GM12878 (cell line): ENCODE measurements around the gene YTHDF1. TPM values are rescaled to one million over a fixed set of nuclear protein-coding genes. Genes with fewer than 3 reads are reported as not detected.
A peak's percentile ranks its signal among the peaks of the same experiment; 100 is the strongest.

Experiments used
- ATAC-seq: fragments of 200-7000 bp; cut with Tn5 transposase; 3 replicates; pipeline ENCODE4 v1.9.1; 2020; ENCODE audit warnings: mild to moderate bottlenecking, moderate library complexity
- BruUV-seq: library from RNA; stranded (reverse); fragments of 400-500 nt; replicated peaks from 2 replicates; lab custom pipeline; 2021; lab: Mats Ljungman, UMichigan
- CTCF ChIA-PET: fragments of 300-600 bp; sonication (Branson Sonifier 250); formaldehyde crosslinking; extraction: SDS; loops from one replicate; lab custom pipeline; 2021; ENCODE audit warnings: inconsistent platforms; lab: Yijun Ruan, JAX
- POLR2A ChIA-PET: fragments of 350-600 bp; formaldehyde crosslinking; extraction: SDS; loops from one replicate; lab custom pipeline; 2021; ENCODE audit warnings: inconsistent platforms; lab: Charles Lee
- RAD21 ChIA-PET: fragments of 300-600 bp; sonication (Branson Sonifier 250); formaldehyde crosslinking; loops from one replicate; lab custom pipeline; 2023; ENCODE audit warnings: antibody characterized with exemption; ENCODE audit not compliant: unreplicated experiment; lab: Charles Lee
- SMC1A ChIA-PET: fragments of 300-600 bp; sonication (Branson Sonifier 250); formaldehyde crosslinking; loops from one replicate; lab custom pipeline; 2023; ENCODE audit not compliant: unreplicated experiment, uncharacterized antibody; lab: Charles Lee
- DNase-seq: peaks from one replicate; pipeline ENCODE4 v3.0.0-alpha.2; 2011; ENCODE audit warnings: low read depth, low spot score
- FAIRE-seq: peaks from 3 replicates; lab custom pipeline; 2011; peaks lifted over from hg19 to GRCh38; lab: Jason Lieb, UNC
- H2AFZ ChIP-seq: 2 replicates; pipeline ENCODE4 v1.6.0; 2011; ENCODE audit warnings: low read depth, low read length, control low read depth; ENCODE audit not compliant: control insufficient read depth
- H3K27ac ChIP-seq: 2 replicates; pipeline ENCODE4 v1.5.1; 2011; ENCODE audit warnings: control low read depth; ENCODE audit not compliant: control insufficient read depth, insufficient read depth
- H3K27me3 ChIP-seq, 2 experiments: replicated peaks in 1 of 2; 2 replicates each; pipeline versions ENCODE4 v1.6.0 to v1.6.1; 2011; ENCODE audit warnings: low read length in 1 of 2; ENCODE audit not compliant: control insufficient read depth in 2 of 2, insufficient read depth in 2 of 2
- H3K36me3 ChIP-seq, 2 experiments: 2 replicates each; pipeline ENCODE4 v1.5.1; 2011; ENCODE audit warnings: low read length in 1 of 2; ENCODE audit not compliant: control insufficient read depth in 2 of 2, insufficient read depth in 2 of 2
- H3K4me1 ChIP-seq: 2 replicates; pipeline ENCODE4 v1.6.1; 2011; ENCODE audit warnings: mild to moderate bottlenecking, low read length, moderate library complexity, mixed read lengths; ENCODE audit not compliant: control insufficient read depth, insufficient read depth
- H3K4me2 ChIP-seq: 2 replicates; pipeline ENCODE4 v1.6.0; 2011; ENCODE audit warnings: control low read depth; ENCODE audit not compliant: control insufficient read depth, insufficient read depth
- H3K4me3 ChIP-seq: fragments of 200-600 bp; sonication (generic); 2 replicates; pipeline ENCODE4 v1.5.1; 2016
- H3K79me2 ChIP-seq: 2 replicates; pipeline ENCODE4 v1.6.0; 2011; ENCODE audit warnings: low read length; ENCODE audit not compliant: control insufficient read depth, insufficient read depth
- H3K9ac ChIP-seq: 2 replicates; pipeline ENCODE4 v1.8.0; 2011; ENCODE audit warnings: low read length, control low read depth, mixed read lengths; ENCODE audit not compliant: control insufficient read depth, insufficient read depth
- H3K9me3 ChIP-seq: replicated peaks from 3 replicates; pipeline ENCODE4 v1.5.1; 2011; ENCODE audit warnings: mild to moderate bottlenecking, low read length; ENCODE audit not compliant: control insufficient read depth, insufficient read depth
- H4K20me1 ChIP-seq: 2 replicates; pipeline ENCODE4 v1.6.0; 2011; ENCODE audit not compliant: control insufficient read depth, insufficient read depth
- ATF7 ChIP-seq: fragments of 450-650 bp; IDR thresholded peaks from 2 replicates; pipeline ENCODE4 v1.6.1; 2016; ENCODE audit warnings: low read depth, mild to moderate bottlenecking
- BCL11A ChIP-seq: IDR thresholded peaks from 2 replicates; pipeline ENCODE4 v1.6.1; 2011; ENCODE audit warnings: low read depth, low read length
- CHD4 ChIP-seq: fragments of 200-600 bp; sonication (generic); IDR thresholded peaks from 2 replicates; pipeline ENCODE4 v1.6.1; 2016; ENCODE audit warnings: mild to moderate bottlenecking
- HDAC6 ChIP-seq: fragments of 200-600 bp; sonication (generic); IDR thresholded peaks from one replicate; pipeline ENCODE4 v1.8.0; 2017; ENCODE audit warnings: antibody characterized with exemption; ENCODE audit not compliant: unreplicated experiment
- HDGF ChIP-seq: fragments of 450-650 bp; IDR thresholded peaks from 2 replicates; pipeline ENCODE4 v1.6.1; 2016; ENCODE audit warnings: antibody characterized with exemption
- IRF4 ChIP-seq: IDR thresholded peaks from 2 replicates; pipeline ENCODE4 v1.6.1; 2011; ENCODE audit warnings: low read depth, low read length
- MYB ChIP-seq: fragments of 150-350 bp; IDR thresholded peaks from 2 replicates; pipeline ENCODE4 v1.6.1; 2014; ENCODE audit warnings: mild to moderate bottlenecking, low read depth, low read length, borderline replicate concordance
- NKRF ChIP-seq: fragments of 450-650 bp; conservative IDR thresholded peaks from 2 replicates; pipeline ENCODE4 v1.6.1; 2017; ENCODE audit warnings: mild to moderate bottlenecking, moderate library complexity
- RFX5 ChIP-seq: IDR thresholded peaks from 2 replicates; pipeline ENCODE4 v1.6.1; 2011; ENCODE audit warnings: low read depth, low read length, improper control_type of control experiment
- SMAD1 ChIP-seq: fragments of 450-650 bp; IDR thresholded peaks from 2 replicates; pipeline ENCODE4 v1.6.1; 2018; ENCODE audit warnings: mild to moderate bottlenecking, low read depth; ENCODE audit not compliant: partially characterized antibody
- ZNF384 ChIP-seq: IDR thresholded peaks from 2 replicates; pipeline ENCODE4 v1.6.1; 2012; ENCODE audit warnings: low read depth, mild to moderate bottlenecking, low read length, improper control_type of control experiment, borderline replicate concordance
- WGBS: methylation state at CpG from one replicate; pipeline ENCODE4 v1.1.6; 2016; ENCODE audit warnings: low lambda C conversion rate; ENCODE audit not compliant: insufficient replicate concordance, insufficient coverage; ENCODE audit errors: missing lambda C conversion rate; 5-methylcytosine and 5-hydroxymethylcytosine counted together
- in situ Hi-C: fragments of 300-500 bp; cut with MboI; formaldehyde crosslinking; loops from 9 replicates; pipeline ENCODE4 v1.14.3; 2018; ENCODE audit warnings: mixed read lengths
- intact Hi-C: fragments of 100-400 bp; cut with micrococcal nuclease; formaldehyde crosslinking; loops from one replicate; pipeline ENCODE4 v1.14.2; 2022; ENCODE audit not compliant: unreplicated experiment
- polyA plus RNA-seq, 11 experiments: library from polyadenylated mRNA; depleted of rRNA in 4 of 11; unstranded in 6 of 11; stranded (reverse) in 5 of 11; fragments of >200 nt; fragmentation: Nextera tagmentation in 4 of 11; fragmentation: Illumina TruSeq in 1 of 11; extraction: Ambion mirVana in 4 of 11; extraction: Trizol in 1 of 11; gene quantifications; 1 replicate in 1 of 11; 2 replicates in 10 of 11; pipeline versions ENCODE4 v1.2.1 to v1.2.3, GENCODE V29; 2011 to 2016; ENCODE audit warnings: inconsistent platforms in 2 of 11, missing spikeins in 2 of 11, low read depth in 1 of 11
- total RNA-seq, 4 experiments: library from RNA; depleted of rRNA in 3 of 4; stranded (reverse); fragments of >200 nt in 3 of 4; fragmentation: Illumina TruSeq in 1 of 4; extraction: Trizol in 1 of 4; gene quantifications; 2 replicates each; pipeline versions ENCODE4 v1.2.1 to v1.2.3, GENCODE V29; 2013 to 2021
- TF ChIP-seq, protein P1 (sequence below): IDR thresholded peaks from 2 replicates; pipeline ENCODE4 v1.6.1; 2012; ENCODE audit warnings: mild to moderate bottlenecking, low read depth, low read length
- TF ChIP-seq, protein P2 (sequence below): IDR thresholded peaks from 2 replicates; pipeline ENCODE4 v1.6.1; 2011; ENCODE audit warnings: low read depth, mild to moderate bottlenecking, low read length, moderate library complexity, borderline replicate concordance; ENCODE audit errors: extremely low read depth
- TF ChIP-seq, protein P3 (sequence below): fragments of 450-650 bp; IDR thresholded peaks from 2 replicates; pipeline ENCODE4 v1.6.1; 2017; ENCODE audit warnings: low read depth, mild to moderate bottlenecking, moderate library complexity

YTHDF1 gene
- total and polyA plus RNA-seq, 10 of the 15 experiments (the other 5 are each of a cell fraction or from before 2014, with no cell fraction given) = 4.6 to 37.8 (median 20.5) TPM

DNA sequence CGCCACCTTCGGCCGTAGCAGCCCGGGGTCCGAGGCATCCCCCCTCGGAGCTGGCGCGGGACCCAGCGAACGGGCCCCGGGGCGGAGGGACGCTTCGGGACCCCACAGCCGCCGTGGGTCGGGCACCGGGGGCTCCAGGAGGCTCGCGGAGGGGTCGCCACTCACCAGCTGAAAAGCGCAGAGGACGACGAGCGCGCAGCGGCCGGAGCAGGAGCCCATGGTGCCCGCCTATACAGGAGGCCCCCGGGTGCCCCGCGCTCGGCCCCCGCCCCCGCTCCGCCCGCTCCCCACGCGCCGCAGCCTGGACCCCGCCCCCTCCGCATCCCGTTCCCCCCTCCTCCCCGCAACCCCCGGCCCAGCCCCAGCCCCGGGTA is 38.3 kb upstream of the YTHDF1 start, which contains the start of gene NKAIN4 (continued):
- TF ChIP-seq, protein P1, sequence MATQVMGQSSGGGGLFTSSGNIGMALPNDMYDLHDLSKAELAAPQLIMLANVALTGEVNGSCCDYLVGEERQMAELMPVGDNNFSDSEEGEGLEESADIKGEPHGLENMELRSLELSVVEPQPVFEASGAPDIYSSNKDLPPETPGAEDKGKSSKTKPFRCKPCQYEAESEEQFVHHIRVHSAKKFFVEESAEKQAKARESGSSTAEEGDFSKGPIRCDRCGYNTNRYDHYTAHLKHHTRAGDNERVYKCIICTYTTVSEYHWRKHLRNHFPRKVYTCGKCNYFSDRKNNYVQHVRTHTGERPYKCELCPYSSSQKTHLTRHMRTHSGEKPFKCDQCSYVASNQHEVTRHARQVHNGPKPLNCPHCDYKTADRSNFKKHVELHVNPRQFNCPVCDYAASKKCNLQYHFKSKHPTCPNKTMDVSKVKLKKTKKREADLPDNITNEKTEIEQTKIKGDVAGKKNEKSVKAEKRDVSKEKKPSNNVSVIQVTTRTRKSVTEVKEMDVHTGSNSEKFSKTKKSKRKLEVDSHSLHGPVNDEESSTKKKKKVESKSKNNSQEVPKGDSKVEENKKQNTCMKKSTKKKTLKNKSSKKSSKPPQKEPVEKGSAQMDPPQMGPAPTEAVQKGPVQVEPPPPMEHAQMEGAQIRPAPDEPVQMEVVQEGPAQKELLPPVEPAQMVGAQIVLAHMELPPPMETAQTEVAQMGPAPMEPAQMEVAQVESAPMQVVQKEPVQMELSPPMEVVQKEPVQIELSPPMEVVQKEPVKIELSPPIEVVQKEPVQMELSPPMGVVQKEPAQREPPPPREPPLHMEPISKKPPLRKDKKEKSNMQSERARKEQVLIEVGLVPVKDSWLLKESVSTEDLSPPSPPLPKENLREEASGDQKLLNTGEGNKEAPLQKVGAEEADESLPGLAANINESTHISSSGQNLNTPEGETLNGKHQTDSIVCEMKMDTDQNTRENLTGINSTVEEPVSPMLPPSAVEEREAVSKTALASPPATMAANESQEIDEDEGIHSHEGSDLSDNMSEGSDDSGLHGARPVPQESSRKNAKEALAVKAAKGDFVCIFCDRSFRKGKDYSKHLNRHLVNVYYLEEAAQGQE = no peak
- TF ChIP-seq MYB (no peak), ATF7 (no peak), HDGF (no peak), CHD4 (no peak)
- TF ChIP-seq, protein P2, sequence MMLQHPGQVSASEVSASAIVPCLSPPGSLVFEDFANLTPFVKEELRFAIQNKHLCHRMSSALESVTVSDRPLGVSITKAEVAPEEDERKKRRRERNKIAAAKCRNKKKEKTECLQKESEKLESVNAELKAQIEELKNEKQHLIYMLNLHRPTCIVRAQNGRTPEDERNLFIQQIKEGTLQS = no peak

GRCh38 chr20:63253438-63254231 is 37.7 kb upstream of the YTHDF1 start:
- Histone ChIP-seq H4K20me1 (no peaks in the 10 kb centered on the region; the same call in 1 of the 2 replicates), H3K36me3 (no peaks in the 10 kb centered on the region), H3K9me3 (no peaks in the 10 kb centered on the region), H3K4me1 (no peaks in the 10 kb centered on the region), H3K27ac (no peak overlapping the region), H3K4me3 (no peak overlapping the region), H3K79me2 (no peaks in the 10 kb centered on the region), H3K9ac (no peak overlapping the region), H3K27me3 (peaks cover 0 to 9% of the 10 kb centered on the region in 2 experiments), H2AFZ (no peak overlapping the region), H3K4me2 (no peak overlapping the region)
- in situ Hi-C loops = no loop called here
- FAIRE-seq (no peak), ATAC-seq (no peak), DNase-seq (no peak)
- POLR2A ChIA-PET = no interaction called here
- no TSS peak for BruUV-seq
- CTCF ChIA-PET = no interaction called here
- SMC1A ChIA-PET = no interaction called here
- WGBS = 7% methylated on average over 54 of the region's 89 CpGs
- no peak for TF ChIP-seq SMAD1
- TF ChIP-seq ZNF384 = no peak
- no peak for TF ChIP-seq IRF4
- TF ChIP-seq, protein P3, sequence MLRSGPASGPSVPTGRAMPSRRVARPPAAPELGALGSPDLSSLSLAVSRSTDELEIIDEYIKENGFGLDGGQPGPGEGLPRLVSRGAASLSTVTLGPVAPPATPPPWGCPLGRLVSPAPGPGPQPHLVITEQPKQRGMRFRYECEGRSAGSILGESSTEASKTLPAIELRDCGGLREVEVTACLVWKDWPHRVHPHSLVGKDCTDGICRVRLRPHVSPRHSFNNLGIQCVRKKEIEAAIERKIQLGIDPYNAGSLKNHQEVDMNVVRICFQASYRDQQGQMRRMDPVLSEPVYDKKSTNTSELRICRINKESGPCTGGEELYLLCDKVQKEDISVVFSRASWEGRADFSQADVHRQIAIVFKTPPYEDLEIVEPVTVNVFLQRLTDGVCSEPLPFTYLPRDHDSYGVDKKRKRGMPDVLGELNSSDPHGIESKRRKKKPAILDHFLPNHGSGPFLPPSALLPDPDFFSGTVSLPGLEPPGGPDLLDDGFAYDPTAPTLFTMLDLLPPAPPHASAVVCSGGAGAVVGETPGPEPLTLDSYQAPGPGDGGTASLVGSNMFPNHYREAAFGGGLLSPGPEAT = no peak
- TF ChIP-seq HDAC6 = peak; percentile 63
- TF ChIP-seq RFX5 = no peak
- no peak for TF ChIP-seq NKRF
- TF ChIP-seq BCL11A = no peak
- intact Hi-C loops = no loop called here
- RAD21 ChIA-PET = no interaction called here
